Stomach (tissue), 9 donors: Measurements from ENCODE around the gene MAN2B1. TPM values are rescaled to one million over a fixed set of nuclear protein-coding genes. Genes with fewer than 3 reads are reported as not detected.

ENCODE experiments used
- DNase-seq, 2 donors: peaks; one replicate each; pipeline versions ENCODE4 v3.0.0 to v3.0.0-alpha.2; 2013 to 2019
- H3K27ac ChIP-seq, 5 donors: fragments of 200-600 bp in 4 of 5; sonication (generic) in 4 of 5; one replicate each; pipeline ENCODE4 v1.5.1; 2013 to 2019; ENCODE audit warnings: mild to moderate bottlenecking in 1 of 5, moderate library complexity in 1 of 5
- H3K27me3 ChIP-seq, 3 donors: fragments of 200-600 bp; sonication (generic); one replicate each; pipeline ENCODE4 v1.5.1; 2017 to 2019; ENCODE audit warnings: mixed run types in 1 of 3
- H3K36me3 ChIP-seq, 4 donors: fragments of 200-600 bp; sonication (generic); 1 replicate in 3 of 4; 2 replicates in 1 of 4; pipeline ENCODE4 v1.5.1; 2016 to 2019
- H3K4me1 ChIP-seq, 4 donors: fragments of 200-600 bp; sonication (generic); one replicate each; pipeline ENCODE4 v1.5.1; 2016 to 2019
- H3K4me3 ChIP-seq, 4 donors: fragments of 200-600 bp; sonication (generic) in 3 of 4; one replicate each; pipeline ENCODE4 v1.5.1; 2016 to 2019; ENCODE audit warnings: mild to moderate bottlenecking in 1 of 4
- H3K9me3 ChIP-seq, 4 donors: fragments of 200-600 bp; sonication (generic); one replicate each; pipeline ENCODE4 v1.5.1; 2016 to 2019
- EP300 ChIP-seq: sonication (generic); formaldehyde crosslinking; IDR thresholded peaks from one replicate; pipeline ENCODE4 v1.6.1; 2017; ENCODE audit warnings: antibody characterized with exemption
- POLR2A ChIP-seq, 4 donors: fragments of 450-650 bp; IDR thresholded peaks; one replicate each; pipeline ENCODE4 v1.6.1; 2016; ENCODE audit warnings: antibody characterized with exemption in 4 of 4, control low read depth in 2 of 4, mild to moderate bottlenecking in 1 of 4, moderate library complexity in 1 of 4
- POLR2AphosphoS5 ChIP-seq, 3 donors: sonication (generic); formaldehyde crosslinking; IDR thresholded peaks; one replicate each; pipeline ENCODE4 v1.6.1; 2016; ENCODE audit warnings: antibody characterized with exemption in 3 of 3
- WGBS, 5 donors: extraction: QIAGEN DNeasy Blood & Tissue Kit in 3 of 5; methylation state at CpG; one replicate each; pipeline versions ENCODE4 v1.1.5 to v1.1.7; 2013 to 2018; 5-methylcytosine and 5-hydroxymethylcytosine counted together
- intact Hi-C: fragments of 100-400 bp; cut with DNase I; formaldehyde crosslinking; loops from one replicate; pipeline ENCODE4 v1.15.1; 2023; ENCODE audit warnings: low total_unique reads
- polyA plus RNA-seq, 3 donors: library from polyadenylated mRNA; stranded (reverse); fragments of 200-250 nt; gene quantifications; one replicate each; pipeline ENCODE4 v1.2.3, GENCODE V29; 2013
- total RNA-seq, 5 donors: library from RNA; depleted of rRNA; stranded (reverse); fragments of >200 nt; gene quantifications; one replicate each; pipeline versions ENCODE4 v1.1.0 to v1.2.3, GENCODE V29; 2014 to 2016
- TF ChIP-seq, protein P1 (sequence below), 7 experiments: fragments of 450-650 bp in 4 of 7; fragments of 200-600 bp in 3 of 7; sonication (generic) in 3 of 7; IDR thresholded peaks; one replicate each; pipeline ENCODE4 v1.5.1; 2016 to 2019; ENCODE audit warnings: antibody characterized with exemption in 7 of 7, control low read depth in 2 of 7, mild to moderate bottlenecking in 1 of 7
- donor health status: healthy with polysubstance abuse.
- donor health status: Bipolar disorder and iron deficiency.
- donor health status: healthy.

MAN2B1 gene
- total and polyA plus RNA-seq, 8 donors, result 20.6 to 429 (median 84.0) TPM

DNA sequence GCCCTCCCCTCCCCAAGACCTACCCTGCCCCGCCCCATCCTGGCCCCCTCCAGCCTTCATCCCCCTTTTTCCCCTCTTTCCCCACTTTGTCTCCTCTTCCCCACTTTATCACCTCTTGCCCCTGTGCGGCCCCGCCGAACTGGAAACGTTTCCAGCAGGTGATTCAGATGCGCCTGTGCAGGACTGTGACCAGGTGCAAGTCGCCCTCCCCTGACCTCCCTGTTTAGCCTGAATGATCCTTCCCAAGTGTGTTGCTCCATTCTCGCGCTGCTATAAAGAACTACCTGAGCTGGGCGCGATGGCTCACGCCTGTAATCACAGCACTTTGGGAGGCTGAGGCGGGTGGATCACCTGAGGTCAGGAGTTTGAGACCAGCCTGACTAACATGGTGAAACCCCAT, 29.9 kb downstream of the MAN2B1 start:
- 72 to 79% (median 75%) methylated on average over 12 to 13 of the region's 13 CpGs for WGBS, 5 donors
- TF ChIP-seq EP300, result no peak
- TF ChIP-seq, protein P1, sequence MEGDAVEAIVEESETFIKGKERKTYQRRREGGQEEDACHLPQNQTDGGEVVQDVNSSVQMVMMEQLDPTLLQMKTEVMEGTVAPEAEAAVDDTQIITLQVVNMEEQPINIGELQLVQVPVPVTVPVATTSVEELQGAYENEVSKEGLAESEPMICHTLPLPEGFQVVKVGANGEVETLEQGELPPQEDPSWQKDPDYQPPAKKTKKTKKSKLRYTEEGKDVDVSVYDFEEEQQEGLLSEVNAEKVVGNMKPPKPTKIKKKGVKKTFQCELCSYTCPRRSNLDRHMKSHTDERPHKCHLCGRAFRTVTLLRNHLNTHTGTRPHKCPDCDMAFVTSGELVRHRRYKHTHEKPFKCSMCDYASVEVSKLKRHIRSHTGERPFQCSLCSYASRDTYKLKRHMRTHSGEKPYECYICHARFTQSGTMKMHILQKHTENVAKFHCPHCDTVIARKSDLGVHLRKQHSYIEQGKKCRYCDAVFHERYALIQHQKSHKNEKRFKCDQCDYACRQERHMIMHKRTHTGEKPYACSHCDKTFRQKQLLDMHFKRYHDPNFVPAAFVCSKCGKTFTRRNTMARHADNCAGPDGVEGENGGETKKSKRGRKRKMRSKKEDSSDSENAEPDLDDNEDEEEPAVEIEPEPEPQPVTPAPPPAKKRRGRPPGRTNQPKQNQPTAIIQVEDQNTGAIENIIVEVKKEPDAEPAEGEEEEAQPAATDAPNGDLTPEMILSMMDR (IDR thresholded peaks at IDR 0.05), result no peak
- no peak for TF ChIP-seq POLR2A (IDR thresholded peaks at IDR 0.05)
- TF ChIP-seq POLR2AphosphoS5 (IDR thresholded peaks at IDR 0.05), result no peak
- Histone ChIP-seq H3K4me1 (peaks cover 9 to 13% (median 11%) of the 10 kb centered on the region in 4 donors), H3K4me3 (no peak overlapping the region), H3K27ac (no peak overlapping the region), H3K36me3 (peaks cover 0 to 19% (median 11%) of the 10 kb centered on the region in 4 donors), H3K27me3 (no peaks in the 10 kb centered on the region), H3K9me3 (no peaks in the 10 kb centered on the region)
- intact Hi-C loops, result no loop called here
- DNase-seq, result no peak

DNA sequence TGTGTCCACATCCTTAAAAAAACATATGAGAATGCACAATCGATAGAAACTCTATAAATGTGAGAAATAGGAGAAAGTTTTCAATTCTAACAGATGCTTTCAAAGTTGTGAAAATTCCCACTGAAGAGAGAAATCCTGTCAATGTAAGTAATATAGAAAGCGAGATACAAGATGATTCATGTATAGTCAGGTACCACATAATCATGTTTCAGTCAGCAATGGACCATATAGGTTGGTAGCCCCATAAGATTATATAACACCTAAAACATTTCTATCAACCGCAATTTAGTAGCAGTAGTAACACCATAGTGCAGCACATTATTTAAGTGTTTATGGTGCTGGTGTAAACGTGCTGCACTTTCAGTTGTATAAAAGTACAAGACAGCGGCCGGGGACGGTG, 37.3 kb downstream of the MAN2B1 start:
- peaks cover 59 to 91% (median 77%) of the 10 kb centered on the region in 4 donors for H3K36me3 ChIP-seq
- H3K9me3 ChIP-seq, result peaks cover 6 to 38% (median 23%) of the 10 kb centered on the region in 4 donors
- intact Hi-C loops, result no loop called here
- H3K27ac ChIP-seq, result no peak overlapping the region
- DNase-seq, result no peak
- 90 to 99% (median 97%) methylated on average over 7 of the region's 7 CpGs for WGBS, 5 donors
- TF ChIP-seq POLR2A (IDR thresholded peaks at IDR 0.05) (no peak), POLR2AphosphoS5 (IDR thresholded peaks at IDR 0.05) (no peak), EP300 (no peak)
- TF ChIP-seq, protein P1 (IDR thresholded peaks at IDR 0.05), result no peak
- no peaks in the 10 kb centered on the region for H3K4me1 ChIP-seq
- H3K4me3 ChIP-seq, result no peak overlapping the region
- no peaks in the 10 kb centered on the region for H3K27me3 ChIP-seq

DNA sequence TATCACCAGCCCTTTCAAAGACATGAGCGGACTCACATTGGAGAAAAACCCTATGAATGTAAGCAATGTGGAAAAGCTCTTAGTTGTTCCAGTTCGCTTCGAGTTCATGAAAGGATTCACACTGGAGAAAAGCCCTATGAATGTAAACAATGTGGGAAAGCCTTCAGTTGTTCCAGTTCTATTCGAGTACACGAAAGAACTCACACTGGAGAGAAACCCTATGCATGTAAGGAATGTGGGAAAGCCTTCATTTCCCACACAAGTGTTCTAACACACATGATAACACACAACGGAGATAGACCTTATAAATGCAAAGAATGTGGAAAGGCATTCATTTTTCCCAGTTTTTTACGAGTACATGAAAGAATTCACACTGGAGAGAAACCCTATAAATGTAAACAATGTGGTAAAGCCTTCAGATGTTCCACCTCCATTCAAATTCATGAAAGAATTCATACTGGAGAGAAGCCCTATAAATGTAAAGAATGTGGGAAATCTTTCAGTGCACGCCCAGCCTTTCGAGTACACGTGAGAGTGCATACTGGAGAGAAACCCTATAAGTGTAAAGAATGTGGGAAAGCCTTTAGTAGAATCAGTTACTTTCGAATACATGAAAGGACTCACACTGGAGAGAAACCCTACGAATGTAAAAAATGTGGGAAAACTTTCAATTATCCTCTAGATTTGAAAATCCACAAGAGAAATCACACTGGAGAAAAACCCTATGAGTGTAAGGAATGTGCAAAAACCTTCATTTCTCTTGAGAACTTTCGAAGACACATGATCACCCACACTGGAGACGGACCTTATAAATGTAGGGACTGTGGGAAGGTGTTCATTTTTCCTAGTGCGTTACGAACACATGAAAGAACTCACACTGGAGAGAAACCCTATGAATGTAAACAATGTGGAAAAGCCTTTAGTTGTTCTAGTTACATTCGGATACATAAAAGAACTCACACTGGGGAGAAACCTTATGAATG, 38.2 kb downstream of the MAN2B1 start:
- H3K27me3 ChIP-seq, result no peaks in the 10 kb centered on the region
- intact Hi-C loops, result no loop called here
- TF ChIP-seq POLR2A (IDR thresholded peaks at IDR 0.05) (no peak), EP300 (no peak), POLR2AphosphoS5 (IDR thresholded peaks at IDR 0.05) (no peak)
- TF ChIP-seq, protein P1 (IDR thresholded peaks at IDR 0.05), result no peak
- H3K36me3 ChIP-seq, result peaks cover 63 to 98% (median 85%) of the 10 kb centered on the region in 4 donors
- no peak overlapping the region for H3K4me3 ChIP-seq
- WGBS, 5 donors, result 95 to 99% (median 97%) methylated on average over 17 of the region's 17 CpGs
- peaks cover 6 to 38% (median 23%) of the 10 kb centered on the region in 4 donors for H3K9me3 ChIP-seq
- no peak overlapping the region for H3K27ac ChIP-seq
- H3K4me1 ChIP-seq, result peaks cover 0 to 5% (median under 1%) of the 10 kb centered on the region in 4 donors
- no peak for DNase-seq

DNA sequence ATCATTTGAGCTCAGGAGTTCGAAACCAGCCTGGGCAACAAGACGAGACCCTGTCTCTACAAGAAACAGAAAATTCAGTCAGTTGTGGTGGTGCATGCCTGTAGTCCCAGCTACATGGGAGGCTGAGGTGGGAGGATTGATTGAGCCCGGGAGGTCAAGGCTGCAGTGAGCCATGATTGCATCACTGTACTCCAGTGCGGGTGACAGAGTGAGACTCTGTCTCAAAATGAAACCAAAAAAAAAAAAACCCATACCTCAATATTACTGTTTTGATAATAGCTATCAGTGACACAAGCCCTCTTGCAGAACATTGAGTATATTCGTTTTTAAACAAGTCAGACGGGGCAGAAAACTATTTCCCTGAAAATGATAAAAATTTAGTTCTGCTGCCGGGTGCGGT, 39.6 kb downstream of the MAN2B1 start:
- TF ChIP-seq EP300 (no peak), POLR2A (IDR thresholded peaks at IDR 0.05) (no peak)
- TF ChIP-seq, protein P1 (IDR thresholded peaks at IDR 0.05), result no peak
- peaks cover 6 to 38% (median 23%) of the 10 kb centered on the region in 4 donors for H3K9me3 ChIP-seq
- H3K27ac ChIP-seq, result no peak overlapping the region
- DNase-seq, result no peak
- H3K4me3 ChIP-seq, result no peak overlapping the region
- no peaks in the 10 kb centered on the region for H3K27me3 ChIP-seq
- peaks cover 0 to 13% (median 5%) of the 10 kb centered on the region in 4 donors for H3K4me1 ChIP-seq
- WGBS, 5 donors, result 82 to 97% (median 88%) methylated on average over 8 of the region's 8 CpGs
- peaks cover 63 to 85% (median 78%) of the 10 kb centered on the region in 4 donors for H3K36me3 ChIP-seq
- intact Hi-C loops, result no loop called here
